CD4-positive, alpha-beta T cell (primary cell): ENCODE data around the gene ADAM19. TPM values are rescaled to one million over a fixed set of nuclear protein-coding genes. Genes with fewer than 3 reads are reported as not detected.

ENCODE experiments used
- ATAC-seq: fragments of 200-7000 bp; cut with Tn5 transposase; one replicate; pipeline ENCODE4 v1.10.0; 2022; ENCODE audit warnings: mild to moderate bottlenecking; ENCODE audit not compliant: poor library complexity
- CTCF ChIA-PET: fragments of 350-600 bp; sonication (Branson Sonifier 250); formaldehyde crosslinking; loops from one replicate; lab custom pipeline; 2021; ENCODE audit warnings: antibody characterized with exemption, inconsistent platforms; lab: Charles Lee
- POLR2A ChIA-PET: fragments of 350-600 bp; sonication (Branson Sonifier 250); formaldehyde crosslinking; loops from one replicate; lab custom pipeline; 2021; ENCODE audit warnings: antibody characterized with exemption, inconsistent platforms; lab: Charles Lee
- DNase-seq, 14 experiments: peaks; one replicate each; pipeline ENCODE4 v3.0.0-alpha.2; 2013 to 2020; ENCODE audit warnings: mixed read lengths in 2 of 14
- H3K27ac ChIP-seq, 2 donors: one replicate each; pipeline versions ENCODE4 v1.5.1 to v1.7.0; 2013; ENCODE audit warnings: low read length in 2 of 2, low read depth in 1 of 2, mild to moderate bottlenecking in 1 of 2
- H3K27me3 ChIP-seq, 2 experiments: 1 replicate in 1 of 2; 2 replicates in 1 of 2; pipeline versions ENCODE4 v1.6.1 to v1.7.0; 2013; ENCODE audit warnings: low read length in 2 of 2, control low read depth in 1 of 2, mild to moderate bottlenecking in 1 of 2, moderate library complexity in 1 of 2; ENCODE audit not compliant: insufficient read depth in 2 of 2, control insufficient read depth in 1 of 2
- H3K36me3 ChIP-seq: one replicate; pipeline ENCODE4 v1.6.1; 2013; ENCODE audit warnings: low read length, control low read depth; ENCODE audit not compliant: insufficient read depth
- H3K4me1 ChIP-seq: one replicate; pipeline ENCODE4 v1.6.1; 2013; ENCODE audit warnings: low read length, control low read depth; ENCODE audit not compliant: insufficient read depth
- H3K4me3 ChIP-seq: one replicate; pipeline ENCODE4 v1.5.1; 2013; ENCODE audit warnings: mild to moderate bottlenecking, low read length, moderate library complexity
- H3K9me3 ChIP-seq, 2 experiments: 1 replicate in 1 of 2; 2 replicates in 1 of 2; pipeline versions ENCODE4 v1.6.1 to v1.7.0; 2013; ENCODE audit warnings: low read length in 2 of 2, mild to moderate bottlenecking in 2 of 2, control low read depth in 1 of 2, moderate library complexity in 1 of 2; ENCODE audit not compliant: control insufficient read depth in 1 of 2, insufficient read depth in 1 of 2
- H3K27ac Mint-ChIP-seq: one replicate; pipeline ENCODE4 v1.8.0; 2020; ENCODE audit warnings: mixed read lengths
- H3K27me3 Mint-ChIP-seq: one replicate; pipeline ENCODE4 v1.8.0; 2021; ENCODE audit warnings: mixed read lengths
- H3K36me3 Mint-ChIP-seq: one replicate; pipeline ENCODE4 v1.8.0; 2021; ENCODE audit warnings: low read depth, mixed read lengths
- H3K4me1 Mint-ChIP-seq: one replicate; pipeline ENCODE4 v1.8.0; 2021; ENCODE audit warnings: low read depth, mixed read lengths
- H3K4me3 Mint-ChIP-seq: one replicate; pipeline ENCODE4 v1.8.0; 2020; ENCODE audit warnings: mild to moderate bottlenecking, mixed read lengths
- H3K9me3 Mint-ChIP-seq: one replicate; pipeline ENCODE4 v1.8.0; 2020; ENCODE audit warnings: mixed read lengths
- intact Hi-C, 2 experiments: fragments of 100-400 bp; cut with DNase I in 1 of 2; cut with micrococcal nuclease in 1 of 2; formaldehyde crosslinking; loops; one replicate each; pipeline versions ENCODE4 v1.15.1 to v1.9.0; 2023 to 2025; cut with DNase I, micrococcal nuclease
- total RNA-seq, 174 experiments: library from RNA in 2 of 174; stranded (reverse) in 2 of 174; gene quantifications; one replicate each; pipeline ENCODE4 v1.2.3 and lab custom pipeline; 2021 to 2026
- TF ChIP-seq, protein P1 (sequence below): fragments of 200-600 bp; IDR thresholded peaks from one replicate; pipeline ENCODE4 v1.8.0; 2022; ENCODE audit warnings: antibody characterized with exemption, mild to moderate bottlenecking

Gene ADAM19
- total RNA-seq, 2 experiments from 2014 or later = 26.7 to 29.1 TPM

DNA sequence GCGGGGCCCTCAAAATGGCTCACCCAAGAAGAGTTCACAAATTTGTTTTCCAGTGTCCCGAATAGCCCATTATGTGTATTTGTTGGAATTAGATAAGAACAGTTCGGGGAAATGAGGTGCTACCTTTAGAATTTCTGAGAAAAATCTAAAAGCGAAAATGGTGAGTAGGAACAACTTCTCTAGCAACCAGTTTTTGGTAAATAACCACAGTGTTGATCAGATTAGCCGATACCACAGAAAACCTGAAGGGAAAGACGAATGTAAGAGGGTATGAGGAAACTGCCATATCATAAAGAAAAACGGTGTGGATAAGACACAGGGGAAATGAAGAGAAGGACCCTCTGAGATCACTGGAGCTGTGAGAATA, 31.0 kb downstream of the ADAM19 start:
- no peaks in the 10 kb centered on the region for H3K27me3 Mint-ChIP-seq
- H3K4me3 Mint-ChIP-seq = peak overlapping the region; percentile 61
- Histone ChIP-seq H3K27ac (peak overlapping the region; percentile 51 to 83), H3K4me1 (peaks cover 90% of the 10 kb centered on the region), H3K27me3 (no peaks in the 10 kb centered on the region), H3K9me3 (no peaks in the 10 kb centered on the region), H3K4me3 (peak overlapping the region; percentile 21), H3K36me3 (no peaks in the 10 kb centered on the region)
- TF ChIP-seq, protein P1, sequence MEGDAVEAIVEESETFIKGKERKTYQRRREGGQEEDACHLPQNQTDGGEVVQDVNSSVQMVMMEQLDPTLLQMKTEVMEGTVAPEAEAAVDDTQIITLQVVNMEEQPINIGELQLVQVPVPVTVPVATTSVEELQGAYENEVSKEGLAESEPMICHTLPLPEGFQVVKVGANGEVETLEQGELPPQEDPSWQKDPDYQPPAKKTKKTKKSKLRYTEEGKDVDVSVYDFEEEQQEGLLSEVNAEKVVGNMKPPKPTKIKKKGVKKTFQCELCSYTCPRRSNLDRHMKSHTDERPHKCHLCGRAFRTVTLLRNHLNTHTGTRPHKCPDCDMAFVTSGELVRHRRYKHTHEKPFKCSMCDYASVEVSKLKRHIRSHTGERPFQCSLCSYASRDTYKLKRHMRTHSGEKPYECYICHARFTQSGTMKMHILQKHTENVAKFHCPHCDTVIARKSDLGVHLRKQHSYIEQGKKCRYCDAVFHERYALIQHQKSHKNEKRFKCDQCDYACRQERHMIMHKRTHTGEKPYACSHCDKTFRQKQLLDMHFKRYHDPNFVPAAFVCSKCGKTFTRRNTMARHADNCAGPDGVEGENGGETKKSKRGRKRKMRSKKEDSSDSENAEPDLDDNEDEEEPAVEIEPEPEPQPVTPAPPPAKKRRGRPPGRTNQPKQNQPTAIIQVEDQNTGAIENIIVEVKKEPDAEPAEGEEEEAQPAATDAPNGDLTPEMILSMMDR = no peak
- no peaks in the 10 kb centered on the region for H3K9me3 Mint-ChIP-seq
- DNase-seq = peak in 3 of 14 experiments; percentile 61 to 78 (median 67)
- peak overlapping the region; percentile 87 for H3K27ac Mint-ChIP-seq
- H3K4me1 Mint-ChIP-seq = peaks cover 96% of the 10 kb centered on the region
- intact Hi-C loops = loop anchor here (2.0 to 5.0 kb wide), 4 partner anchors 33 to 188 kb away; partner anchors contain the start of genes ADAM19 (in 1 of the 2), SOX30 (in 1 of the 2) and THG1L (in 1 of the 2)
- H3K36me3 Mint-ChIP-seq = no peaks in the 10 kb centered on the region
- CTCF ChIA-PET = no interaction called here
- POLR2A ChIA-PET = no interaction called here
- ATAC-seq = peak; percentile 48

DNA sequence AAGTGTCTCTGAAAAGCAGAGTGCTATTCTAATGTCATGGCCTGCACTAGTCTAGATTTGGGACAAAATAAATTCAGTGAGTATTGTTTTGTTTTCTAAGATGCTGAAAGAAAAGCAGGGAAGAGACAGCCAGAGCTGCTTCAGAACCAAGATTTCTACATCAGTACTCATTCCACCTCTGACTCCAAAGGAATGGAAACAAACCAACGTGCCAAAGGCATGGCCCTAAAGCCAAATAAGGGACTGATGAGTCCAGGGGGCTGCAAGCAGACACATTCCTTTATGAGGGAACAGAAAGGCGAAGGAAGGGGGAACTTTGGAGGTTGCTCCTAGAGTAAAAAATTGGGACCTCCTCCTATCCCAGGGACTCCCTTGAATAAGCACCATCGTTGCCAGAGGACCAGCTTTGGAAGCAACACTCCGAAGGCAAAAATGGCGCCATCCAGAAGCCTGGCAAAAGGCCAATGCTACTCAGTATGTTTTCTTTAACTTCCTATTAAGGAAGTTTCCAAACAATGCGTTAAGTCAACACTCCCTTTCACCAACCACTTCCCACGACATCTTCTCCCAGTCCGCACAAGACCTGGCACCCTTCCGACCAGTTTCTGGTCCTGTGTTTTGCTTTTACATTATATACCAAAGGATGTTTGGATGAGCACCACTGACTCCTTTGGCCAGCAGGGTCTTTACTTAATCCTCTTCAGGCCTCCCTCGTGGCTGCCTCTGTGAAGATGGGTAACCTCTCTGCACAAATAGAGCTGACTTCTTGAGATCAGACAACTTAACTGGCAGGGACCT, 31.6 kb downstream of the ADAM19 start:
- TF ChIP-seq, protein P1 = no peak
- CTCF ChIA-PET = no interaction called here
- Histone ChIP-seq H3K36me3 (no peaks in the 10 kb centered on the region), H3K9me3 (no peaks in the 10 kb centered on the region), H3K4me3 (peak overlapping the region; percentile 21), H3K4me1 (peaks cover 91% of the 10 kb centered on the region), H3K27ac (peak overlapping the region; percentile 51 to 83), H3K27me3 (no peaks in the 10 kb centered on the region)
- H3K36me3 Mint-ChIP-seq = no peaks in the 10 kb centered on the region
- intact Hi-C loops = loop anchor here (2.0 to 5.0 kb wide), 4 partner anchors 33 to 188 kb away; partner anchors contain the start of genes ADAM19 (in 1 of the 2), SOX30 (in 1 of the 2) and THG1L (in 1 of the 2)
- H3K27me3 Mint-ChIP-seq = no peaks in the 10 kb centered on the region
- H3K4me3 Mint-ChIP-seq = peak overlapping the region; percentile 61
- H3K4me1 Mint-ChIP-seq = peaks cover 96% of the 10 kb centered on the region
- DNase-seq (peak in 3 of 14 experiments; percentile 37 to 50 (median 38)), ATAC-seq (peak; percentile 6)
- H3K27ac Mint-ChIP-seq = peak overlapping the region; percentile 87
- POLR2A ChIA-PET = interaction anchor here (0.7 to 0.8 kb wide), 2 partner anchors 25 to 52 kb away, joined by 3 to 5 read pairs; no protein-coding TSS in a partner anchor
- no peaks in the 10 kb centered on the region for H3K9me3 Mint-ChIP-seq

DNA sequence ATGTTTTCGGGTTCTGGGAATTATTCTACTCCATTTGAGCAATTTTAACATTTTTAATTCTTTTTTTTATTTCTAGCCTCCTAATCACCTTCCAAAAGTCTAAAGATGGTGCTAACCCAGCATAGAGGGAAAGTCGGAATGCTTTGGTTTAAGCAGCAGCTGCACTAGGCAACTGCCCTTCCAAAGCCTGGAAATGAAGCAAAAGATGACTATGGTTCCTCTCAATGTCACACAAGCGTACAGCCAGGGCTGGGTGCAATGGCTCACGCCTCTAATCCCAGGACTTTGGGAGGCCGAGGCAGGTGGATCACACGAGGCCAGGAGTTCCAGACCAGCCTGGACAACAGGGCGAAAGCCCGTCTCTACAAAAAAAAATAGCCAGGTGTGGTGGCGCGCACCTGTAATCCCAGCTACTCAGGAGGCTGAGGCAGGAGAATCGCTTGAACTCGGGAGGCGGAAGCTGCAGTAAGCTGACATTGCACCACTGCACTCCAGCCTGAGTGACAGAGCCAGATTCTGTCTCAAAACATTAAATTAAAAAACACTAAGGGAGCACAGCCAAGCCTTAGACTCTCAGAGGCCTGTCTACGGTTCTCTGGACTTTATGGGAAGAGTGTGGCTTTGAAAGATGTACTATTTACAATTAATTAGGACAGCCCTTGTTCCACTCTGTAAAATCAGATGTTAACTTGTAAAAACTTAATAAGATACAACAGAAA, 33.1 kb downstream of the ADAM19 start:
- H3K27ac Mint-ChIP-seq = peak overlapping the region; percentile 87
- H3K27me3 Mint-ChIP-seq = no peaks in the 10 kb centered on the region
- Histone ChIP-seq H3K9me3 (no peaks in the 10 kb centered on the region), H3K27me3 (no peaks in the 10 kb centered on the region), H3K4me3 (no peak overlapping the region), H3K4me1 (peaks cover 89% of the 10 kb centered on the region), H3K27ac (peak overlapping the region; percentile 61 to 83), H3K36me3 (peaks cover under 1% of the 10 kb centered on the region)
- TF ChIP-seq, protein P1 = no peak
- CTCF ChIA-PET = no interaction called here
- peaks cover 91% of the 10 kb centered on the region for H3K4me1 Mint-ChIP-seq
- H3K36me3 Mint-ChIP-seq = no peaks in the 10 kb centered on the region
- DNase-seq (no peak), ATAC-seq (no peak)
- no peaks in the 10 kb centered on the region for H3K9me3 Mint-ChIP-seq
- H3K4me3 Mint-ChIP-seq = no peak overlapping the region
- POLR2A ChIA-PET = interaction anchor here (0.6 to 1.9 kb wide), 6 partner anchors 9 to 110 kb away, joined by 3 to 16 read pairs (median 4); partner anchors contain the start of gene SOX30
- intact Hi-C loops = loop anchor here (5.0 kb wide), 3 partner anchors 35 to 190 kb away; partner anchors contain the start of genes ADAM19 (in 1 of the 2), SOX30 (in 1 of the 2) and THG1L (in 1 of the 2)
